K562 (cell line): ENCODE results near the gene HMGA1. TPM values are rescaled to one million over a fixed set of nuclear protein-coding genes. Genes with fewer than 3 reads are reported as not detected.

Experiments used
- BCOR ChIP-seq: fragments of 450-650 bp; IDR thresholded peaks from 2 replicates; pipeline ENCODE4 v1.6.1; 2016
- CXXC5 ChIP-seq: fragments of 250-450 bp; sonication (Bioruptor Pico); IDR thresholded peaks from 2 replicates; pipeline ENCODE4 v1.8.0; 2022; ENCODE audit warnings: inconsistent platforms, mild to moderate bottlenecking, moderate library complexity
- DDX20 ChIP-seq: fragments of 450-650 bp; IDR thresholded peaks from 2 replicates; pipeline ENCODE4 v1.6.1; 2016; ENCODE audit warnings: missing genetic modification characterization, low read depth, mild to moderate bottlenecking, missing compliant biosample characterization, moderate library complexity
- KHSRP ChIP-seq: fragments of 450-650 bp; IDR thresholded peaks from 2 replicates; pipeline ENCODE4 v1.6.1; 2017
- NELFE ChIP-seq: IDR thresholded peaks from 2 replicates; pipeline ENCODE4 v1.6.1; 2011; ENCODE audit warnings: mild to moderate bottlenecking; ENCODE audit not compliant: insufficient read depth, insufficient read length
- PBX2 ChIP-seq, 2 experiments: IDR thresholded peaks in 1 of 2; conservative IDR thresholded peaks in 1 of 2; 2 replicates each; pipeline ENCODE4 v1.6.1; 2016; ENCODE audit warnings: low read depth in 2 of 2, mild to moderate bottlenecking in 1 of 2, missing compliant biosample characterization in 1 of 2, missing genetic modification characterization in 1 of 2, moderate library complexity in 1 of 2
- SP1 ChIP-seq: sonication (generic); formaldehyde crosslinking; IDR thresholded peaks from 2 replicates; pipeline ENCODE4 v1.8.1; 2022; ENCODE audit warnings: mild to moderate bottlenecking, missing genetic modification reagents
- STAG1 ChIP-seq: sonication (generic); formaldehyde crosslinking; IDR thresholded peaks from 2 replicates; pipeline ENCODE4 v1.5.0; 2020; ENCODE audit warnings: missing genetic modification reagents, borderline replicate concordance
- UBTF ChIP-seq, 2 experiments: IDR thresholded peaks; 2 replicates each; pipeline ENCODE4 v1.6.1; 2012; ENCODE audit warnings: improper control_type of control experiment in 2 of 2, low read depth in 2 of 2, low read length in 2 of 2, borderline replicate concordance in 1 of 2
- ZKSCAN8 ChIP-seq: fragments of 200-800 bp; sonication (Bioruptor generic); IDR thresholded peaks from 2 replicates; pipeline ENCODE4 v1.6.1; 2016; ENCODE audit warnings: missing genetic modification characterization, missing compliant biosample characterization
- ZZZ3 ChIP-seq: fragments of 450-650 bp; IDR thresholded peaks from 2 replicates; pipeline ENCODE4 v1.6.1; 2016; ENCODE audit warnings: antibody characterized with exemption, mild to moderate bottlenecking, moderate library complexity
- polyA plus RNA-seq, 8 experiments: library from polyadenylated mRNA; depleted of rRNA in 4 of 8; stranded (reverse) in 5 of 8; unstranded in 3 of 8; fragments of >200 nt; fragmentation: Nextera tagmentation in 2 of 8; fragmentation: Illumina TruSeq in 1 of 8; extraction: Ambion mirVana in 2 of 8; extraction: Trizol in 1 of 8; gene quantifications; 2 replicates each; pipeline versions ENCODE4 v1.2.1 to v1.2.3, GENCODE V29; 2011 to 2014; ENCODE audit warnings: inconsistent platforms in 1 of 8, missing spikeins in 1 of 8
- total RNA-seq, 7 experiments: library from RNA; depleted of rRNA in 6 of 7; stranded (reverse); fragments of >200 nt in 6 of 7; fragmentation: Illumina TruSeq in 2 of 7; extraction: Trizol in 2 of 7; gene quantifications; 2 replicates each; pipeline versions ENCODE4 v1.2.1 to v1.2.3, GENCODE V29; 2011 to 2021; ENCODE audit warnings: low replicate concordance in 1 of 7
- TF ChIP-seq, protein P1 (sequence below): fragments of 450-650 bp; IDR thresholded peaks from 2 replicates; pipeline ENCODE4 v1.6.1; 2016; ENCODE audit warnings: low read depth

Gene HMGA1
- total and polyA plus RNA-seq, 9 of the 15 experiments (the other 6 are each of a cell fraction or from before 2014, with no cell fraction given), result 27.8 to 1,947 (median 594) TPM

DNA sequence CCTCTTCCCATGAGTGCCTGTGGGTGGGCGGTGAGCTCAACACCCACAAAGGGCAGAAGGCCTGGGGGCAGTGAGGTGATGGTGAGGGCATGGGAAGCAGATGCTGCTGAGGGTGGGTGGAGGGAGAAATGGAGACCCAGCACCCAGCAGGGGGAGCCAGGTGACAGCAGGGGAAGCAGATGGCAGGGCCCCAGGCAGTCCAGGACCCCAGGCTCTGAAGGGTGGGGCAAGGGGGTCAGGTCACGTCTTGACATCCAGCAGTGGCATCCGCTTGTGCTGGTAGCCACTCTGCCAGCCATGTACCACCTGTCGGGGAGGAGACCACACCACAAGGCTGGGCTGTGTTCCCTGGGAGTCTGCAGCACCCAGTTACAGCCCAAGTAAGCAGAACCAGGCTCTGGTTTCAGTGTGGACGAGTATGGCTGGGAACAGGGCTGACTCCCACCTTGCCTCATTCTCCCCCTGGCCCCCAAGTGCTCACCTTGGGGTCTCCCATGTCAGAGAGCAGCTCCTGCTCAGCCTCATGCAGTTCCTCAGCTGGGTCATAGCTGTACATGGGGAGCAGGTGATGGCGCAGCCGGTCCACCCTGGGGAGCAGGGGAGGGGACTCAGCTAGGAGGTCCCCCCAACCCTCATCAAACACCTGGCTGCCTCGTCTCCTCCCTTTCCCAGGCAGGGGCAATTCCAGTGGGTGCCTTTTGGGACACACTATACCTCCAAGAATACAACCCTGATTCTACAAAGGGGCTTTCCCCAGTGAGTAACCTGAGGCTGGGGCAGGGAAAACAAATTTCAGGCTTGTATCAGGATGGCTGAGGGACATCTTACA lies 10.1 kb downstream of the HMGA1 start (continued):
- TF ChIP-seq PBX2 (CRISPR knock-in tag; IDR thresholded peaks at IDR 0.05; ENCODE audit: low read depth) (no peak), PBX2 (tag; conservative IDR thresholded peaks at IDR 0.05; ENCODE audit: low read depth) (no peak), SP1 (CRISPR knock-in tag) (no peak), CXXC5 (CRISPR knock-in tag) (no peak), STAG1 (CRISPR knock-in tag) (peak; percentile 64), BCOR (no peak), ZZZ3 (no peak), NELFE (no peak), UBTF (IDR thresholded peaks at IDR 0.05; ENCODE audit: borderline replicate concordance in 1 of 2, low read depth in 2 of 2, low read length in 2 of 2) (no peak), DDX20 (tag) (no peak), KHSRP (no peak), ZKSCAN8 (CRISPR knock-in tag) (no peak)
- TF ChIP-seq, protein P1, sequence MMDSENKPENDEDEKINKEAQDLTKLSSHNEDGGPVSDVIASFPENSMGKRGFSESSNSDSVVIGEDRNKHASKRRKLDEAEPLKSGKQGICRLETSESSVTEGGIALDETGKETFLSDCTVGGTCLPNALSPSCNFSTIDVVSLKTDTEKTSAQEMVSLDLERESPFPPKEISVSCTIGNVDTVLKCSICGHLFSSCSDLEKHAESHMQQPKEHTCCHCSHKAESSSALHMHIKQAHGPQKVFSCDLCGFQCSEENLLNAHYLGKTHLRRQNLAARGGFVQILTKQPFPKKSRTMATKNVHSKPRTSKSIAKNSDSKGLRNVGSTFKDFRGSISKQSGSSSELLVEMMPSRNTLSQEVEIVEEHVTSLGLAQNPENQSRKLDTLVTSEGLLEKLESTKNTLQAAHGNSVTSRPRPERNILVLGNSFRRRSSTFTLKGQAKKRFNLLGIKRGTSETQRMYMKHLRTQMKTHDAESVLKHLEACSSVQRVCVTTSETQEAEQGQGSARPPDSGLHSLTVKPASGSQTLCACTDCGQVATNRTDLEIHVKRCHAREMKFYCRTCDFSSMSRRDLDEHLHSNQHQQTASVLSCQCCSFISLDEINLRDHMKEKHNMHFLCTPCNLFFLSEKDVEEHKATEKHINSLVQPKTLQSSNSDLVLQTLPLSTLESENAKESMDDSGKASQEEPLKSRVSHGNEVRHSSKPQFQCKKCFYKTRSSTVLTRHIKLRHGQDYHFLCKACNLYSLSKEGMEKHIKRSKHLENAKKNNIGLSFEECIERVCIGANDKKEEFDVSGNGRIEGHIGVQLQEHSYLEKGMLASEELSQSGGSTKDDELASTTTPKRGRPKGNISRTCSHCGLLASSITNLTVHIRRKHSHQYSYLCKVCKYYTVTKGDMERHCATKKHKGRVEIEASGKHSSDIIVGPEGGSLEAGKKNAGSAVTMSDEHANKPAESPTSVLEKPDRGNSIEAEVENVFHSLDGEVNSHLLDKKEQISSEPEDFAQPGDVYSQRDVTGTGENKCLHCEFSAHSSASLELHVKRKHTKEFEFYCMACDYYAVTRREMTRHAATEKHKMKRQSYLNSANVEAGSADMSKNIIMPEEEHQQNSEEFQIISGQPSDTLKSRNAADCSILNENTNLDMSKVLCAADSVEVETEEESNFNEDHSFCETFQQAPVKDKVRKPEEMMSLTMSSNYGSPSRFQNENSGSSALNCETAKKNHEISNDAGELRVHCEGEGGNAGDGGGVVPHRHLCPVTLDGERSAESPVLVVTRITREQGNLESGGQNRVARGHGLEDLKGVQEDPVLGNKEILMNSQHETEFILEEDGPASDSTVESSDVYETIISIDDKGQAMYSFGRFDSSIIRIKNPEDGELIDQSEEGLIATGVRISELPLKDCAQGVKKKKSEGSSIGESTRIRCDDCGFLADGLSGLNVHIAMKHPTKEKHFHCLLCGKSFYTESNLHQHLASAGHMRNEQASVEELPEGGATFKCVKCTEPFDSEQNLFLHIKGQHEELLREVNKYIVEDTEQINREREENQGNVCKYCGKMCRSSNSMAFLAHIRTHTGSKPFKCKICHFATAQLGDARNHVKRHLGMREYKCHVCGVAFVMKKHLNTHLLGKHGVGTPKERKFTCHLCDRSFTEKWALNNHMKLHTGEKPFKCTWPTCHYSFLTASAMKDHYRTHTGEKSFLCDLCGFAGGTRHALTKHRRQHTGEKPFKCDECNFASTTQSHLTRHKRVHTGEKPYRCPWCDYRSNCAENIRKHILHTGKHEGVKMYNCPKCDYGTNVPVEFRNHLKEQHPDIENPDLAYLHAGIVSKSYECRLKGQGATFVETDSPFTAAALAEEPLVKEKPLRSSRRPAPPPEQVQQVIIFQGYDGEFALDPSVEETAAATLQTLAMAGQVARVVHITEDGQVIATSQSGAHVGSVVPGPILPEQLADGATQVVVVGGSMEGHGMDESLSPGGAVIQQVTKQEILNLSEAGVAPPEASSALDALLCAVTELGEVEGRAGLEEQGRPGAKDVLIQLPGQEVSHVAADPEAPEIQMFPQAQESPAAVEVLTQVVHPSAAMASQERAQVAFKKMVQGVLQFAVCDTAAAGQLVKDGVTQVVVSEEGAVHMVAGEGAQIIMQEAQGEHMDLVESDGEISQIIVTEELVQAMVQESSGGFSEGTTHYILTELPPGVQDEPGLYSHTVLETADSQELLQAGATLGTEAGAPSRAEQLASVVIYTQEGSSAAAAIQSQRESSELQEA, result no peak
